ENCODE measurements around the gene ESAM. TPM values are rescaled to one million over a fixed set of nuclear protein-coding genes. Genes with fewer than 3 reads are reported as not detected.
A peak's percentile ranks its signal among the peaks of the same experiment; 100 is the strongest.

Gene ESAM
- total and polyA plus RNA-seq, 2 of the 8 experiments (the other 6 are each of a cell fraction or from before 2014, with no cell fraction given), result 0.09 TPM; not detected in 1

- no peak for TF ChIP-seq EP300 (IDR thresholded peaks at IDR 0.05; ENCODE audit: borderline replicate concordance in 1 of 2, low read depth in 2 of 2, low read length in 2 of 2)
- no peak for TF ChIP-seq TAF1 (IDR thresholded peaks at IDR 0.05; ENCODE audit: low read depth, low read length)
- no peak for TF ChIP-seq BCL11A (IDR thresholded peaks at IDR 0.05; ENCODE audit: low read depth in 2 of 2, low read length in 2 of 2)
- TF ChIP-seq KDM5A (IDR thresholded peaks at IDR 0.05; ENCODE audit: low read length), result no peak
- no peak for TF ChIP-seq JUN (IDR thresholded peaks at IDR 0.05; ENCODE audit: low read depth, low read length)
- no peak for TF ChIP-seq TBP (IDR thresholded peaks at IDR 0.05; ENCODE audit: low read depth, low read length)
- no peak for TF ChIP-seq USF2 (IDR thresholded peaks at IDR 0.05; ENCODE audit: low read length)
- no peak for TF ChIP-seq SP1 (IDR thresholded peaks at IDR 0.05; ENCODE audit: low read depth, low read length)
- no peak for TF ChIP-seq GABPA (IDR thresholded peaks at IDR 0.05; ENCODE audit: borderline replicate concordance, insufficient read depth, low read length)
- no peak for TF ChIP-seq EZH2 (IDR thresholded peaks at IDR 0.05; ENCODE audit: low read depth, low read length, severe bottlenecking)
- peak in 1 of 2 experiments; percentile 60; a peak in 1 of 4 replicates for TF ChIP-seq SIN3A (conservative IDR thresholded peaks at IDR 0.05 in 1 of 2, IDR thresholded peaks at IDR 0.05 in 1 of 2; ENCODE audit: low read depth in 1 of 2, low read length in 2 of 2)
- TF ChIP-seq SIX5 (IDR thresholded peaks at IDR 0.05; ENCODE audit: low read depth, low read length), result no peak
- no peak for TF ChIP-seq CBX5 (IDR thresholded peaks at IDR 0.05; ENCODE audit: low read depth, low read length)
Measured at GRCh38 chr11:124758355-124759265, 3.5 kb downstream of the ESAM start (continued).
